Panc1 (cell line): Measurements from ENCODE around the gene DYRK2. TPM values are rescaled to one million over a fixed set of nuclear protein-coding genes. Genes with fewer than 3 reads are reported as not detected.

Experiments
- ATAC-seq: fragments of 200-7000 bp; cut with Tn5 transposase; 2 replicates; pipeline ENCODE4 v1.9.1; 2020; ENCODE audit warnings: mild to moderate bottlenecking, moderate library complexity
- BruUV-seq: library from RNA; stranded (reverse); fragments of 400-500 nt; replicated peaks from 2 replicates; lab custom pipeline; 2021; lab: Mats Ljungman, UMichigan
- CTCF ChIA-PET: fragments of 300-600 bp; sonication (Branson Sonifier 250); formaldehyde crosslinking; loops from one replicate; lab custom pipeline; 2022; ENCODE audit warnings: antibody characterized with exemption; lab: Charles Lee
- POLR2A ChIA-PET: fragments of 300-600 bp; sonication (Branson Sonifier 250); formaldehyde crosslinking; loops from one replicate; lab custom pipeline; 2022; ENCODE audit warnings: antibody characterized with exemption; lab: Charles Lee
- DNase-seq: peaks from one replicate; pipeline ENCODE4 v3.0.0-alpha.2; 2010; ENCODE audit warnings: low read depth, low spot score
- H3K27ac ChIP-seq: 2 replicates; pipeline ENCODE4 v1.5.1; 2011; ENCODE audit warnings: mild to moderate bottlenecking, low read length, inconsistent platforms
- H3K27me3 ChIP-seq: fragments of 200-500 bp; sonication (Bioruptor generic); 2 replicates; pipeline ENCODE4 v1.6.0; 2014; ENCODE audit warnings: low read length, inconsistent platforms; ENCODE audit not compliant: control insufficient read depth, insufficient read depth
- H3K36me3 ChIP-seq: fragments of 200-500 bp; sonication (Bioruptor generic); 2 replicates; pipeline ENCODE4 v1.5.1; 2014; ENCODE audit warnings: inconsistent platforms, mild to moderate bottlenecking, low read length, moderate library complexity; ENCODE audit not compliant: control insufficient read depth, insufficient read depth
- H3K4me1 ChIP-seq: 2 replicates; pipeline ENCODE4 v1.5.1; 2011; ENCODE audit warnings: inconsistent platforms, mild to moderate bottlenecking, low read length, moderate library complexity; ENCODE audit not compliant: control insufficient read depth, insufficient read depth
- H3K4me3 ChIP-seq, 2 experiments: 2 replicates each; pipeline ENCODE4 v1.5.1; 2011 to 2012; ENCODE audit warnings: low read depth in 2 of 2, low read length in 2 of 2, mild to moderate bottlenecking in 2 of 2, inconsistent platforms in 1 of 2, moderate library complexity in 1 of 2
- H3K9me3 ChIP-seq: fragments of 200-500 bp; sonication (Bioruptor generic); 2 replicates; pipeline ENCODE4 v1.5.1; 2014; ENCODE audit warnings: low read depth, mild to moderate bottlenecking, inconsistent platforms, low read length, moderate library complexity; ENCODE audit not compliant: control insufficient read depth, insufficient read depth
- CTCF ChIP-seq: fragments of 450-650 bp; IDR thresholded peaks from 2 replicates; pipeline ENCODE4 v1.5.1; 2017; ENCODE audit warnings: mild to moderate bottlenecking
- POLR2AphosphoS5 ChIP-seq: IDR thresholded peaks from 2 replicates; pipeline ENCODE4 v1.6.1; 2012; ENCODE audit warnings: mild to moderate bottlenecking, low read depth, low read length, moderate library complexity
- REST ChIP-seq, 2 experiments: IDR thresholded peaks; 2 replicates each; pipeline ENCODE4 v1.6.1; 2011 to 2012; ENCODE audit warnings: low read depth in 2 of 2, control low read depth in 1 of 2, low read length in 1 of 2, mild to moderate bottlenecking in 1 of 2, moderate library complexity in 1 of 2; ENCODE audit not compliant: insufficient read depth in 1 of 2
- SIN3A ChIP-seq: IDR thresholded peaks from 2 replicates; pipeline ENCODE4 v1.6.1; 2012; ENCODE audit warnings: low read depth, mild to moderate bottlenecking, low read length, moderate library complexity, borderline replicate concordance; ENCODE audit not compliant: insufficient read depth
- TCF7L2 ChIP-seq: IDR thresholded peaks from 2 replicates; pipeline ENCODE4 v1.6.1; 2011; ENCODE audit warnings: mild to moderate bottlenecking, low read depth, low read length, inconsistent platforms
- in situ Hi-C: cut with HindIII; loops from 2 replicates; pipeline ENCODE4 v1.10.0; 2016; ENCODE audit warnings: low sequenced_read_pairs, low pct_unique_long_range_greater_than_20kb
- intact Hi-C: fragments of 100-400 bp; cut with micrococcal nuclease; formaldehyde crosslinking; loops from one replicate; pipeline ENCODE4 v1.10.0; 2022; ENCODE audit not compliant: unreplicated experiment
- total RNA-seq: library from RNA; stranded (reverse); gene quantifications from one replicate; pipeline ENCODE4 v1.2.1, GENCODE V29; 2021; ENCODE audit not compliant: unreplicated experiment

Gene DYRK2
- total RNA-seq, 1 experiment from 2014 or later = 9.9 TPM

- ChIA-PET CTCF (no interaction called here), POLR2A (no interaction called here)
- TF ChIP-seq SIN3A = no peak
- no peak for TF ChIP-seq REST (IDR thresholded peaks at IDR 0.05; ENCODE audit: insufficient read depth in 1 of 2, low read depth in 2 of 2, low read length in 1 of 2)
- TF ChIP-seq POLR2AphosphoS5 = no peak
- no peak for TF ChIP-seq TCF7L2
- no peak for TF ChIP-seq CTCF
- DNase-seq (no peak), ATAC-seq (no peak)
- intact Hi-C loops (no loop called here), in situ Hi-C loops (no loop called here)
- no peak overlapping the region for H3K4me3 ChIP-seq
- no peaks in the 10 kb centered on the region for H3K36me3 ChIP-seq
- BruUV-seq = no TSS peak
- H3K4me1 ChIP-seq = no peaks in the 10 kb centered on the region
- H3K27ac ChIP-seq = no peak overlapping the region
- no peaks in the 10 kb centered on the region; the same call in 1 of the 2 replicates for H3K27me3 ChIP-seq
- H3K9me3 ChIP-seq = no peaks in the 10 kb centered on the region
These were observed 24.2 kb upstream of the DYRK2 start for GRCh38 chr12:67624355-67624754.

- intact Hi-C loops (no loop called here), in situ Hi-C loops (no loop called here)
- ChIA-PET POLR2A (no interaction called here), CTCF (no interaction called here)
- no peak for ATAC-seq
- TF ChIP-seq POLR2AphosphoS5 = no peak
- no peak for TF ChIP-seq CTCF
- TF ChIP-seq REST (IDR thresholded peaks at IDR 0.05; ENCODE audit: insufficient read depth in 1 of 2, low read depth in 2 of 2, low read length in 1 of 2) = no peak
- TF ChIP-seq TCF7L2 = no peak
- TF ChIP-seq SIN3A = no peak
- H3K27ac ChIP-seq = no peak overlapping the region
- no peaks in the 10 kb centered on the region; the same call in 1 of the 2 replicates for H3K27me3 ChIP-seq
- H3K4me1 ChIP-seq = no peaks in the 10 kb centered on the region
- BruUV-seq = no TSS peak
- no peak for DNase-seq
- H3K4me3 ChIP-seq = no peak overlapping the region
- no peaks in the 10 kb centered on the region for H3K9me3 ChIP-seq
- no peaks in the 10 kb centered on the region for H3K36me3 ChIP-seq
These were observed 23.5 kb upstream of the DYRK2 start for GRCh38 chr12:67625004-67625403.
